GM12878 (cell line): ENCODE results near the gene DPYSL4. TPM values are rescaled to one million over a fixed set of nuclear protein-coding genes. Genes with fewer than 3 reads are reported as not detected.

Source experiments
- ATAC-seq: fragments of 200-7000 bp; cut with Tn5 transposase; 3 replicates; pipeline ENCODE4 v1.9.1; 2020; ENCODE audit warnings: mild to moderate bottlenecking, moderate library complexity
- BruUV-seq: library from RNA; stranded (reverse); fragments of 400-500 nt; replicated peaks from 2 replicates; lab custom pipeline; 2021; lab: Mats Ljungman, UMichigan
- CTCF ChIA-PET: fragments of 300-600 bp; sonication (Branson Sonifier 250); formaldehyde crosslinking; extraction: SDS; loops from one replicate; lab custom pipeline; 2021; ENCODE audit warnings: inconsistent platforms; lab: Yijun Ruan, JAX
- POLR2A ChIA-PET: fragments of 350-600 bp; formaldehyde crosslinking; extraction: SDS; loops from one replicate; lab custom pipeline; 2021; ENCODE audit warnings: inconsistent platforms; lab: Charles Lee
- RAD21 ChIA-PET: fragments of 300-600 bp; sonication (Branson Sonifier 250); formaldehyde crosslinking; loops from one replicate; lab custom pipeline; 2023; ENCODE audit warnings: antibody characterized with exemption; ENCODE audit not compliant: unreplicated experiment; lab: Charles Lee
- SMC1A ChIA-PET: fragments of 300-600 bp; sonication (Branson Sonifier 250); formaldehyde crosslinking; loops from one replicate; lab custom pipeline; 2023; ENCODE audit not compliant: unreplicated experiment, uncharacterized antibody; lab: Charles Lee
- DNase-seq: peaks from one replicate; pipeline ENCODE4 v3.0.0-alpha.2; 2011; ENCODE audit warnings: low read depth, low spot score
- FAIRE-seq: peaks from 3 replicates; lab custom pipeline; 2011; peaks lifted over from hg19 to GRCh38; lab: Jason Lieb, UNC
- H2AFZ ChIP-seq: 2 replicates; pipeline ENCODE4 v1.6.0; 2011; ENCODE audit warnings: low read depth, low read length, control low read depth; ENCODE audit not compliant: control insufficient read depth
- H3K27ac ChIP-seq: 2 replicates; pipeline ENCODE4 v1.5.1; 2011; ENCODE audit warnings: control low read depth; ENCODE audit not compliant: control insufficient read depth, insufficient read depth
- H3K27me3 ChIP-seq, 2 experiments: replicated peaks in 1 of 2; 2 replicates each; pipeline versions ENCODE4 v1.6.0 to v1.6.1; 2011; ENCODE audit warnings: low read length in 1 of 2; ENCODE audit not compliant: control insufficient read depth in 2 of 2, insufficient read depth in 2 of 2
- H3K36me3 ChIP-seq, 2 experiments: 2 replicates each; pipeline ENCODE4 v1.5.1; 2011; ENCODE audit warnings: low read length in 1 of 2; ENCODE audit not compliant: control insufficient read depth in 2 of 2, insufficient read depth in 2 of 2
- H3K4me1 ChIP-seq: 2 replicates; pipeline ENCODE4 v1.6.1; 2011; ENCODE audit warnings: mild to moderate bottlenecking, low read length, moderate library complexity, mixed read lengths; ENCODE audit not compliant: control insufficient read depth, insufficient read depth
- H3K4me2 ChIP-seq: 2 replicates; pipeline ENCODE4 v1.6.0; 2011; ENCODE audit warnings: control low read depth; ENCODE audit not compliant: control insufficient read depth, insufficient read depth
- H3K4me3 ChIP-seq: fragments of 200-600 bp; sonication (generic); 2 replicates; pipeline ENCODE4 v1.5.1; 2016
- H3K79me2 ChIP-seq: 2 replicates; pipeline ENCODE4 v1.6.0; 2011; ENCODE audit warnings: low read length; ENCODE audit not compliant: control insufficient read depth, insufficient read depth
- H3K9ac ChIP-seq: 2 replicates; pipeline ENCODE4 v1.8.0; 2011; ENCODE audit warnings: low read length, control low read depth, mixed read lengths; ENCODE audit not compliant: control insufficient read depth, insufficient read depth
- H3K9me3 ChIP-seq: replicated peaks from 3 replicates; pipeline ENCODE4 v1.5.1; 2011; ENCODE audit warnings: mild to moderate bottlenecking, low read length; ENCODE audit not compliant: control insufficient read depth, insufficient read depth
- H4K20me1 ChIP-seq: 2 replicates; pipeline ENCODE4 v1.6.0; 2011; ENCODE audit not compliant: control insufficient read depth, insufficient read depth
- FOXM1 ChIP-seq: IDR thresholded peaks from 2 replicates; pipeline ENCODE4 v1.6.1; 2012; ENCODE audit warnings: low read depth, mild to moderate bottlenecking, inconsistent platforms, low read length, moderate library complexity
- RUNX3 ChIP-seq: IDR thresholded peaks from 2 replicates; pipeline ENCODE4 v1.6.1; 2012; ENCODE audit warnings: low read length, inconsistent platforms
- SUZ12 ChIP-seq: fragments of 200-600 bp; sonication (generic); IDR thresholded peaks from one replicate; pipeline ENCODE4 v1.6.1; 2018; ENCODE audit warnings: antibody characterized with exemption, mild to moderate bottlenecking; ENCODE audit not compliant: unreplicated experiment
- ZBED1 ChIP-seq: IDR thresholded peaks from 2 replicates; pipeline ENCODE4 v1.6.1; 2016; ENCODE audit warnings: borderline replicate concordance
- ZNF207 ChIP-seq: fragments of 450-650 bp; IDR thresholded peaks from 2 replicates; pipeline ENCODE4 v1.6.1; 2014; ENCODE audit warnings: antibody characterized with exemption, mild to moderate bottlenecking, borderline replicate concordance
- ZZZ3 ChIP-seq: IDR thresholded peaks from 2 replicates; pipeline ENCODE4 v1.6.1; 2011; ENCODE audit warnings: low read depth; ENCODE audit not compliant: control insufficient read depth, insufficient read length
- WGBS: methylation state at CpG from one replicate; pipeline ENCODE4 v1.1.6; 2016; ENCODE audit warnings: low lambda C conversion rate; ENCODE audit not compliant: insufficient replicate concordance, insufficient coverage; ENCODE audit errors: missing lambda C conversion rate; 5-methylcytosine and 5-hydroxymethylcytosine counted together
- in situ Hi-C: fragments of 300-500 bp; cut with MboI; formaldehyde crosslinking; loops from 9 replicates; pipeline ENCODE4 v1.14.3; 2018; ENCODE audit warnings: mixed read lengths
- intact Hi-C: fragments of 100-400 bp; cut with micrococcal nuclease; formaldehyde crosslinking; loops from one replicate; pipeline ENCODE4 v1.14.2; 2022; ENCODE audit not compliant: unreplicated experiment
- polyA plus RNA-seq, 11 experiments: library from polyadenylated mRNA; depleted of rRNA in 4 of 11; unstranded in 6 of 11; stranded (reverse) in 5 of 11; fragments of >200 nt; fragmentation: Nextera tagmentation in 4 of 11; fragmentation: Illumina TruSeq in 1 of 11; extraction: Ambion mirVana in 4 of 11; extraction: Trizol in 1 of 11; gene quantifications; 1 replicate in 1 of 11; 2 replicates in 10 of 11; pipeline versions ENCODE4 v1.2.1 to v1.2.3, GENCODE V29; 2011 to 2016; ENCODE audit warnings: inconsistent platforms in 2 of 11, missing spikeins in 2 of 11, low read depth in 1 of 11
- total RNA-seq, 4 experiments: library from RNA; depleted of rRNA in 3 of 4; stranded (reverse); fragments of >200 nt in 3 of 4; fragmentation: Illumina TruSeq in 1 of 4; extraction: Trizol in 1 of 4; gene quantifications; 2 replicates each; pipeline versions ENCODE4 v1.2.1 to v1.2.3, GENCODE V29; 2013 to 2021
- TF ChIP-seq, protein P1 (sequence below): fragments of 450-650 bp; IDR thresholded peaks from 2 replicates; pipeline ENCODE4 v1.6.1; 2017; ENCODE audit warnings: borderline replicate concordance
- TF ChIP-seq, protein P2 (sequence below): fragments of 450-650 bp; IDR thresholded peaks from 2 replicates; pipeline ENCODE4 v1.6.1; 2017; ENCODE audit warnings: mild to moderate bottlenecking
- TF ChIP-seq, protein P3 (sequence below): fragments of 450-650 bp; formaldehyde crosslinking; IDR thresholded peaks from 2 replicates; pipeline ENCODE4 v1.4.0; 2022; ENCODE audit warnings: mild to moderate bottlenecking, moderate library complexity
- TF ChIP-seq, protein P4 (sequence below): IDR thresholded peaks from 2 replicates; pipeline ENCODE4 v1.6.1; 2012; ENCODE audit warnings: low read depth, low read length, improper control_type of control experiment

DPYSL4 gene
- total and polyA plus RNA-seq, 10 of the 15 experiments (the other 5 are each of a cell fraction or from before 2014, with no cell fraction given) = 0.10 to 0.21 TPM; not detected in 8

DNA sequence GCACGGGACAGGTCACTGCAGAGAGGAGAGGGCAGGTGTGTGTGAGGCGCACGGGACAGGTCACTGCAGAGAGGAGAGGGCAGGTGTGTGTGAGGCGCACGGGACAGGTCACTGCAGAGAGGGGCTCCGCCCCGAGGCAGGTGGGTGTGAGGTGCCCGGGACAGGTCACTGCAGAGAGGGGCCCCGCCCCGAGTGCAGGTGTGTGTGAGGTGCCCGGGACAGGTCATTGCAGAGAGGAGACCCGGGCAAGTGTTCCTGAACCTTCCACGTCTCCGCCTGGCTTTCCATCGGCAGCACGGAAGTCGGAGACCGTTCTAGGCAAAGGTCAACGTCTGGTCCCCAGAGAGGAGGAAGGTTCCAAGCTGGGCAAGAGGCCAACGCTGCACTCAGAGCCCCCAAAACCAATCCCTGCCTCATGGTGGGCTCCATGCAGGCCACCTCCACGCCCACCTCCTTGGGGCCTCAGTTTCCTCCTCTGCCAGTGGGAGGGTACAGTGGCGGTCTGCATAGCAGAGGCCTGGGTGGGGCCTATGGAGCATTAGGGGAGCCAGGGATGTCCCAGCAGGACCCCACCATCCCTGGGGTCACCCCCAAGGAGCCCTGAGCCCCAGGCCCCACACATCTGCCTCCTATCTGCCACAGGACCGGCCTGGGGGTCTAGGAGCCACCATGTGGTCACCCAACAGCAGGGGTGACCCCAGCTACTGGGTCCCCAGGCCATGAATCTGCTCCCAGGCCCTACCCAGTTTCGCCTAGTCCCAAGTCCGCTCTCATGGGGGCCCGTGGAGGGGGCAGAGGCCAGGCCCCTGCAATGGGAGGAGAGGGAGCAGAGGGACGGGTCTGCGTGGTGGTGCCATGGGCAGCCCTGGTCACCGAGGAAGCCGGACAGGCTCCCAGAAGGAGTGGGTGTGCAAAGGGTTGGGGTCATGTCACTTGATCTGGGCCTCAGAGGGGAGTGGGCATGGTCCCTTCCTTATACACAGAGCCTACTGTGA is 64.0 kb downstream of the DPYSL4 start:
- no peak for DNase-seq
- ChIA-PET SMC1A (no interaction called here), RAD21 (no interaction called here), POLR2A (no interaction called here), CTCF (no interaction called here)
- H3K4me1 ChIP-seq = no peaks in the 10 kb centered on the region
- no peak overlapping the region for H3K4me3 ChIP-seq
- H3K79me2 ChIP-seq = no peaks in the 10 kb centered on the region
- H3K9me3 ChIP-seq = no peaks in the 10 kb centered on the region
- no peak for ATAC-seq
- FAIRE-seq = no peak
- in situ Hi-C loops (no loop called here), intact Hi-C loops (no loop called here)
- no peaks in the 10 kb centered on the region for H4K20me1 ChIP-seq
- no peak overlapping the region for H3K4me2 ChIP-seq
- H3K27ac ChIP-seq = no peak overlapping the region
- 55% methylated on average over 27 of the region's 30 CpGs for WGBS
- no TSS peak for BruUV-seq
- H3K36me3 ChIP-seq = no peaks in the 10 kb centered on the region
- no peak overlapping the region for H3K9ac ChIP-seq
- H3K27me3 ChIP-seq = no peaks in the 10 kb centered on the region
- H2AFZ ChIP-seq = no peak overlapping the region
- TF ChIP-seq ZBED1 (no peak), ZZZ3 (no peak), RUNX3 (no peak), SUZ12 (no peak), FOXM1 (no peak), ZNF207 (no peak)
- TF ChIP-seq, protein P1, sequence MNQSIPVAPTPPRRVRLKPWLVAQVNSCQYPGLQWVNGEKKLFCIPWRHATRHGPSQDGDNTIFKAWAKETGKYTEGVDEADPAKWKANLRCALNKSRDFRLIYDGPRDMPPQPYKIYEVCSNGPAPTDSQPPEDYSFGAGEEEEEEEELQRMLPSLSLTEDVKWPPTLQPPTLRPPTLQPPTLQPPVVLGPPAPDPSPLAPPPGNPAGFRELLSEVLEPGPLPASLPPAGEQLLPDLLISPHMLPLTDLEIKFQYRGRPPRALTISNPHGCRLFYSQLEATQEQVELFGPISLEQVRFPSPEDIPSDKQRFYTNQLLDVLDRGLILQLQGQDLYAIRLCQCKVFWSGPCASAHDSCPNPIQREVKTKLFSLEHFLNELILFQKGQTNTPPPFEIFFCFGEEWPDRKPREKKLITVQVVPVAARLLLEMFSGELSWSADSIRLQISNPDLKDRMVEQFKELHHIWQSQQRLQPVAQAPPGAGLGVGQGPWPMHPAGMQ = no peak
- TF ChIP-seq, protein P2, sequence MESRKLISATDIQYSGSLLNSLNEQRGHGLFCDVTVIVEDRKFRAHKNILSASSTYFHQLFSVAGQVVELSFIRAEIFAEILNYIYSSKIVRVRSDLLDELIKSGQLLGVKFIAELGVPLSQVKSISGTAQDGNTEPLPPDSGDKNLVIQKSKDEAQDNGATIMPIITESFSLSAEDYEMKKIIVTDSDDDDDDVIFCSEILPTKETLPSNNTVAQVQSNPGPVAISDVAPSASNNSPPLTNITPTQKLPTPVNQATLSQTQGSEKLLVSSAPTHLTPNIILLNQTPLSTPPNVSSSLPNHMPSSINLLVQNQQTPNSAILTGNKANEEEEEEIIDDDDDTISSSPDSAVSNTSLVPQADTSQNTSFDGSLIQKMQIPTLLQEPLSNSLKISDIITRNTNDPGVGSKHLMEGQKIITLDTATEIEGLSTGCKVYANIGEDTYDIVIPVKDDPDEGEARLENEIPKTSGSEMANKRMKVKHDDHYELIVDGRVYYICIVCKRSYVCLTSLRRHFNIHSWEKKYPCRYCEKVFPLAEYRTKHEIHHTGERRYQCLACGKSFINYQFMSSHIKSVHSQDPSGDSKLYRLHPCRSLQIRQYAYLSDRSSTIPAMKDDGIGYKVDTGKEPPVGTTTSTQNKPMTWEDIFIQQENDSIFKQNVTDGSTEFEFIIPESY = no peak
- TF ChIP-seq, protein P3, sequence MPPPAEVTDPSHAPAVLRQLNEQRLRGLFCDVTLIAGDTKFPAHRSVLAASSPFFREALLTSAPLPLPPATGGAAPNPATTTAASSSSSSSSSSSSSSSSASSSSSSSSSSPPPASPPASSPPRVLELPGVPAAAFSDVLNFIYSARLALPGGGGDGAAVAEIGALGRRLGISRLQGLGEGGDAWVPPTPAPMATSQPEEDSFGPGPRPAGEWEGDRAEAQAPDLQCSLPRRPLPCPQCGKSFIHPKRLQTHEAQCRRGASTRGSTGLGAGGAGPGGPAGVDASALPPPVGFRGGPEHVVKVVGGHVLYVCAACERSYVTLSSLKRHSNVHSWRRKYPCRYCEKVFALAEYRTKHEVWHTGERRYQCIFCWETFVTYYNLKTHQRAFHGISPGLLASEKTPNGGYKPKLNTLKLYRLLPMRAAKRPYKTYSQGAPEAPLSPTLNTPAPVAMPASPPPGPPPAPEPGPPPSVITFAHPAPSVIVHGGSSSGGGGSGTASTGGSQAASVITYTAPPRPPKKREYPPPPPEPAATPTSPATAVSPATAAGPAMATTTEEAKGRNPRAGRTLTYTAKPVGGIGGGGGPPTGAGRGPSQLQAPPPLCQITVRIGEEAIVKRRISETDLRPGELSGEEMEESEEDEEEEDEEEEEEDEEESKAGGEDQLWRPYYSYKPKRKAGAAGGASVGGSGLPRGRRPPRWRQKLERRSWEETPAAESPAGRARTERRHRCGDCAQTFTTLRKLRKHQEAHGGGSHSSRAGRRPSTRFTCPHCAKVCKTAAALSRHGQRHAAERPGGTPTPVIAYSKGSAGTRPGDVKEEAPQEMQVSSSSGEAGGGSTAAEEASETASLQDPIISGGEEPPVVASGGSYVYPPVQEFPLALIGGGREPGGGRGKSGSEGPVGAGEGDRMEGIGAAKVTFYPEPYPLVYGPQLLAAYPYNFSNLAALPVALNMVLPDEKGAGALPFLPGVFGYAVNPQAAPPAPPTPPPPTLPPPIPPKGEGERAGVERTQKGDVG = no peak
- TF ChIP-seq, protein P4, sequence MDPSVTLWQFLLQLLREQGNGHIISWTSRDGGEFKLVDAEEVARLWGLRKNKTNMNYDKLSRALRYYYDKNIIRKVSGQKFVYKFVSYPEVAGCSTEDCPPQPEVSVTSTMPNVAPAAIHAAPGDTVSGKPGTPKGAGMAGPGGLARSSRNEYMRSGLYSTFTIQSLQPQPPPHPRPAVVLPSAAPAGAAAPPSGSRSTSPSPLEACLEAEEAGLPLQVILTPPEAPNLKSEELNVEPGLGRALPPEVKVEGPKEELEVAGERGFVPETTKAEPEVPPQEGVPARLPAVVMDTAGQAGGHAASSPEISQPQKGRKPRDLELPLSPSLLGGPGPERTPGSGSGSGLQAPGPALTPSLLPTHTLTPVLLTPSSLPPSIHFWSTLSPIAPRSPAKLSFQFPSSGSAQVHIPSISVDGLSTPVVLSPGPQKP = no peak
